NCI-H2227 (cell line): ENCODE measurements around the gene FAM83G.
"Not testable (repeated sequence)": the region's sequence is repeated elsewhere in the genome, so short reads cannot be mapped to it uniquely, and the experiment has no call there.

Source experiments
- DNase-seq: peaks from one replicate; lab custom pipeline; 2025; ENCODE audit not compliant: unreplicated experiment; lab: John Stamatoyannopoulos, UW

Gene FAM83G

DNA sequence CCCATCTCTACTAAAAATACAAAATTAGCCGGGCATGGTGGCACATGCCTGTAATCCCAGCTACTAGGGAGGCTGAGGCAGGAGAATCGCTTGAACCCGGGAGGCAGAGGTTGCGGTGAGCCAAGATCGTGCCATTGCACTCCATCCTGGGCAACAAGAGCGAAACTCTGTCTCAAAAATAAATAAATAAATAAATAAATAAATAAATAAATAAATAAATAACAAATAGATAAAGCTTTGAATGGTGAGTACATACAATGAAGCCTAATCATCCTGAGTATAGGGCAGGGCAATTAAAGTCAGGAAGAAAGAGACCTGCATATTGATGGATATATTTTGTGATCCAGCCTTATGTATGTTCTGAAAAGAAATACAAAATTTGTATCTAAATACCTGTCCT lies 48.5 kb downstream of the FAM83G start:
- DNase-seq, result not testable (repeated sequence)

DNA sequence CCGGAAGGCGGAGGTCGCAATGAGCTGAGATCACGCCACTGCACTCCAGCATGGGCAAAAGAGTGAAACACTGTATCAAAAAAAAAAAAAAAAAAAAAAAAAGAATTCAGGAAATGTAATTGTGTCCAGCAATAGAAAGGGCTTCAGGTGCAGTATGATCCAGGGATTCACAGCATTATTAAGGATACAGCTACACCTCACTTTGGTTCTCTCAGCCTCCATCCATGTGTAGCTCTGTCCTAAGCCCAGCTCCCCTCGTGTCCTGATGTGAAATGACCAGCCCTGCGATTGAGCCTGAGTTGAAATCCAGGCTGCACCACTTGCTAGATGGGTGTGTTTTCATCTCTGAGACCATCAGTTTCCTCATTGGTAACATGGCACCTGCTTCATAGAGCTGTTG lies 49.6 kb downstream of the FAM83G start:
- DNase-seq, result no peak

DNA sequence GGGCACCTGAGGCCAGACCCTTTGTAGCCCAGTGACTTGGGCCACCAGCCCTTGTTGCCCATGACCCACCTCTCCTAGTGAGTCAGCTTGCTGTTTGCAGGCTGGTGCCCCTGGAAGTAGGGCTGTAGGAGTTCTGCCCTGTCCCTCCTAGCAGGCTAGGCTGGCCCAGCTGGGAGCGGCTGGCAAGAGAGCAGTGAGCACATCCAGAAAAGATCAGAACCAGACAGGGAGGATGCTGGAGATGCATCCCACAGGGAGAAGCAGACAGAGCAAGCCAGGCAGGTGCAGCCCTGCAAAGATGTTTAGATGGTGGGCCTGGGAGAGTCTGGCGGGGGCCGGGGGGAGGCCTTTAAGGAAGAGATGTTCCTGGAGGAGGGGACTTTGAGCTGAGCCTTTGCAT lies 50.2 kb downstream of the FAM83G start:
- DNase-seq, result no peak

DNA sequence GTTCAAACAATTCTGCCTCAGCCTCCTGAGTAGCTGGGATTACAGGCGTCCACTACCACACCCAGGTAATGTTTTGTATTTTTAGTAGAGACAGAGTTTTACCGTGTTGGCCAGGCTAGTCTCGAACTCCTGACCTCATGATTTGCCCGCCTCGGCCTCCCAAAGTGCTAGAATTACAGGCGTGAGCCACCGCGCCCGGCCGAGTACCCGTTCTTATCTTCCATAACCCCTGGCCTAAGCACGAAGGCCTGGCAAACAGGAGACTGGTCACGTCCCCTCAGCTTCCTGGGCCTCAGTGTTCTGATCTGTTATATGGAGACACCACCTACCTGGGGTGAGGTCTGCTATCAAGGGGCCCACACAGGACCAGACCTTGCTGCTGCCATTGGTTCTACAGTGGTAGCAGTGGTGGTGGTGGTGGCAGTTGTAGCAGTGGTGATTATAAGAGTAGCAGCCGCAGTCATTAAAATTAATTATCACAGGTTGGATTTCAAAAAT lies 51.3 kb downstream of the FAM83G start:
- DNase-seq, result no peak

DNA sequence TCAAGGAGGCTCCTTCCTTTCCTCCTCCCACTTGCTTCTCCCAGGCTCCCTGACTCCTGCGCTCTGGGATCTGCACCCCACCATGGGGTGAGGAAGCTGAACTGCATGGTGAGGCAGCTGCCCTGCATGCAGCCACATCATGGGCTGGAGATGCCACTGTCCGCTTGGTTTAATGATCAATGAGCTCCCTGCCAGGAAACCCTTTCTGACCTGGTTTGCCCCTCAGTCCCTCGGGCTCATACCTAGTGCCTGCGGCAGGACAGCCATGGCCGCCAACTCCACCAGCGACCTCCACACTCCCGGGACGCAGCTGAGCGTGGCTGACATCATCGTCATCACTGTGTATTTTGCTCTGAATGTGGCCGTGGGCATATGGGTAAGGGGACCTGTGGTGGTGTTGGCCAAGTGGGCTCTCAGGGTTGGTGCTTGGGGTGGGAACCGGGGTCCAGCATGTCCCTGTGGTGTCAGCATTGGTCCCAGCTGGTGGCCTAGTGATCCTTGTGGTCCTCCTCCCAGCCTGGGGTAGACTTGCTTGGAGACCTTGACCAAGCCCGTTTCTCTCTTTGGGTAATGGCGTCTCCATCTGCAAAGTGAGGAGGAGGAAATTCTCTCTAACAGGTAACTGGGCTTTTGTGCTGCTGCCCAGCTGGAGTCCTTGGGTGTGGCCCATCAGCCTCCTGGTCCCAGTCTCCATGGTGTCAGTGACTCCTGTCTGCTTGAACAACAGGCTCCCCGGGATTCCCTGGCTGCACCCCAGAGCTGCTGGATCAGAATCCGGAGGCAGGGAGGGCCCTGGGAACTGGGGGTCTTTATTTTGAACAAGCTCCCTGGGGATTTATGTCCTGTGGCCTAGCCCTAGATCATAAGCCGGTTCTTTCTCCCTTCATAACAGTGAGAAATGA lies 52.4 kb downstream of the FAM83G start, which contains the start of gene SLC5A10:
TSS of gene SLC5A10 (plus strand) at position 225 of the 902 bp plus-strand sequence. CDS start at position 266, 41 bp downstream.
- DNase-seq, result no peak

DNA sequence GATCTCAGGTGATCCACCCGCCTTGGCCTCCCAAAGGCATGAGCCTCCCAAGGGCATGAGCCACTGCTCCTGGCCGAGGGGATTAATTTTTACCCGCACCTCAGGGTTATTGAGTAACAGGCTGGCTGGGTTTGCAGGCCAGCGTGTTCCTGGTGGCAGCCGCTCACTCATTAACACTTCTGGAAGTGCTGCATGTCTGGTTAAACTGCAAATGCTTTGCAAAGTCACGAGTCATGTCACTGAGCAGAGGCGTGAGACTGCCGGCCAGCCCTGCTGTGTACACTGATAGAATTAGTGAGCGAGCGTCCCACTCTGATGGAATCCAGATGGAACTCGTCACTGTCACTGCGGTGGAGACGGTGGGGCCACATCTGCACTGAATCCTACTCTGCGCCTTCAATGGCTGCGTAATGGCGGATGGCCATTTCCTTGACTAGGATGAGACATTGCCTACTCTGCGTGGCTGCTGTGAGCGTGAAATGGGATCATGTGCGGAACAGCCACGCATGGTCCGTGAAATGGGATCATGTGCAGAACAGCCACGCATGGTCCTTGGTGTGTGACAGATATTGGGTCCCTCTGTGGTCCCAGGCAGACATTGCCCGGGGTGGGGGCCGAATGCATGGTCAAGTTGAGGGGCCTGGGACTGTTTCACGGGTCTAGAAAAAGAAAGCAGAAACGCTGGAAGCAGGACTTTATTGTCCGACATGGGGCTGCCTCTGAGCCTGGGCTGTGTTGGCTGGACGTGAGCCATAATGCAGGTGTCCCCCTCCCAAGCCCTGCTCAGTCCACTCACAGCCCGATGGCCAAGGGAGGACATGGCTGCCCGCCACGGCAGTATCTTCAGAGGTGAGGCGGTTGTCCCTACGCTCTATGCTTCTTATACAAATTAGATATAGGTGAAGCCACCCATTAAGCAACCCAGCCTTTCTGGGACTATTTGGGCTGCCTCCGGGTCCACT lies 53.3 kb downstream of the FAM83G start:
- no peak for DNase-seq

DNA sequence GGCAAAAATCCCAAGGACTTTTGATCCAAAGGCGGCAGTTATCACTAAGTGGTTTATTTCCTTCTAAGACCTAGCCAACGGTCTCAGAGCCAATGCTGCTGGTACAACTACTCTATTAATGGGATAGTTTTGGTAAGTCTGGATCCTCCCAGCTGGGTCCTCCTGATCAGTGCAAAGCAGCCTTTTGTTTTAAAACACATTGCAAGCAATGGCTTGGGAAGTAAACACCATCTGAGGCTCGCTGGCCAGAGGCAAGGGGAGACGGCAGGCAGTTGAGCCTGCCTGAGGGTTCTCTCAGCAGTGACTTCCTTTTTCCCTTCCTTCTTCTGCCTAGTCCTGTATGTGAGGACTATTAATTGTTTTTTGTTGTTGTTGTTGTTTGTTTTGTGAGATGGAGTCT lies 54.2 kb downstream of the FAM83G start:
- no peak for DNase-seq

DNA sequence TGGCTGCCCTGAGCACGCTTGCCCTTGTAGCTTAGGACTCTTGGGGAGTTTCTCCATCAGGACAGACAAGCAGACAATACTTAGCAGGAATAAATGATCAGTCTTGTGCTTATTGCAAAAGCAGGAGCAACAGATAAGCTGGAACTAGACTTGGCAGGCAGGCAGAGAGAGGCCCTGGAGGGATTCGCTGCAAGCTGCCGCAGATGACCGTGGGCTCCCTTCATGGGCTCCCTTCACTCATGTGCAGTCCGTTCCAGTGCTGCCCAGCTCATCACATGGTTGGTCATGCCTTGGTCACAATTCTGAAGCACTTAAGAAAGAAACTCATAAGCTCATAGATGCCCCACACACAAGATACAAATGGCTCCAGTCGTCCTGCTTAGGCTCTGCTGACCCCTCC lies 55.0 kb downstream of the FAM83G start:
- no peak for DNase-seq

DNA sequence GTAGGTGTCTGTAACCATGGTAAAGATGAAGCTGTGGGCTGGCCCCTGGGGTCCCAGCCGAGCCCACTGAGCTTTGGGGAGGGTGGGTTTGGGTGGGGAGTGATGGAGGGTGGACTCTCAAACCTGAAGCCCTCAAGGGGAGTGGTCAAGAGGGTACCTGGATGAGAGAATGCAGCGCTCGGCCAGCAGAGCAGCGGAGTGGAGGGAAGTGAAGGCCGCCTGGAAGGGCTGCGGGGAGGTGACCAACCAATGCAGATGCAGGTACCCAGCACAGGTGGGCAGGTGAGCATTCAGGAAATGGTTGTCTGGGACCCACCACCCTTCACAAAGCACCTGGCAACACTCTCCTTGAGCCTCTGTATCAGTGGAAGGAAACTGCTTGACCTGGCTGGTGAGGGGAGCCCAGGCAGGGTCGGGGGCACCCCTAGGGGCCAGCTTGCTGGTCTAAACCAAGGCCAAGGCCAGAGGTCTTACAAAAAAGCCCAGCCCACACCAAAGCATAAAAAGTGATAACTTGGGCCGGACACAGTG lies 56.0 kb downstream of the FAM83G start:
- no peak for DNase-seq

DNA sequence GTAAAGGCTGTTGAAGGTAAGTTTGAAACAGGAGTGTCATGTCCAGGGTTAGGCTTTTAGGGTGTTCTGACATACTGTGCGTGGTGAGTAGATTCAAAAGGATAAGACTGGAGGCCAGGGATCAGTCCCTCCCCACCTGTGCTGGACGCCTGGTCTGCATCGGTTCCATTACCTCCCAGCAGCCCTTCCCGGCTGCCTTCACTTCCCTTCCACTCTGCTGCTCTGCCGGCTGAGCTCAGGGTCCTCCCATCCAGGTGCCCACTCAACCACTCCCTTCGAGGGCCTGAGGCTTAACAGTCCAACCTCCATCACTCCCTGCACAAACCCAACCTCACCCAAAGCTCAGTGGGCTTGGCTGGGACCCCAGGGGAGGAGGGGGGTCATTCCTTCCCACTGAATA lies 56.7 kb downstream of the FAM83G start:
- DNase-seq, result no peak

DNA sequence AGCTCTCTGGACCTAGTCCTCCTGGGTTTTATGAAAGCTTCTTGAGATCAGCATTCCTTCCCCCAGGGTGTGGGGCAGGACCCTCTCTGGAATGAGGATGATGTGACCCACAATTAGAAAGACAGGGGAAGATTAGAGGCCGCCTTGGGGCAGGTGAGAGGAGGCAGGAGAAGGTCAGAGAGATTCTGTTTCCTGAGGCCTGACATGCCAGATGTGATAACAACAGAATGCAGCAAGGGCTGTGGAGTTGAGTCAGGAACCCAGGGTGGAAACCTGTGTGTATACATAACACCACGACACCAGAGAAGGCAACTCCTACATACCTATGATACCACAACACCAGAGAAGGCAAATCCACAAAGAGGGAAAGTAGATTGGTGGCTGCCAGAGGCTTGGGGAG lies 58.0 kb downstream of the FAM83G start:
- no peak for DNase-seq

DNA sequence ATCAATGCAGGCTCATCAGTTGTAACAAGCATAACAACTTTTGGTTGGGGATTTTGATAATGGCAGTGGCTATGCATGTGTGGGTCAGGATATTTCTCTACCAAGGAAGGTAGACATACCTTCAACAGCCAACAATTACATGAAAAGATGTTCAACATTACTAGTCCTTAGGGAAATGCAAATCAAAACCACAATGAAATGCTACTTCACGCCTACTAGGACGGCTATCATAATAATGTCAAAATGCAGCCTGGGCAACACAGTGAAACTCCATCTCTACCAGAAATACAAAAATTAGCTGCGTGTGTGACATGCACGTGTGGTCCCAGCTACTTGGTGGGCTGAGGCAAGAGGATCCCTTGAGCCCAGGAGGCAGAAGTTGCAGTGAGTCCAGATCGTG lies 59.9 kb downstream of the FAM83G start:
- DNase-seq, result no peak

DNA sequence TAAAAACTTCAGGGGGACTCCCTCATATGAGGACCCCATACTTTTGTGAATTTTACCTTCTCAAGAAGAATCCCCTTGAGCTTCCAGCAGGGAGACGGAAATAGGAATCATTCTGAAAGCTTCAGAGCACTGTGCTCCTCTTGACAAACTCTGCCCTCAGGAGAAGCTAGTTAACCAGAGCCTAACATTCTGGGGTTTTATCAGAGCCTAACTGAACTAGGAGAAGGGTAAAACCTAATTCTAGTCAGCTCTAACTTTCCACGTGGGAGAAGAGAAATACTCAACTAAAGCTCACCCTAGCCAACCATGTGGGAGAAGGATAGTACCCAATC lies 65.9 kb downstream of the FAM83G start:
- DNase-seq, result no peak

DNA sequence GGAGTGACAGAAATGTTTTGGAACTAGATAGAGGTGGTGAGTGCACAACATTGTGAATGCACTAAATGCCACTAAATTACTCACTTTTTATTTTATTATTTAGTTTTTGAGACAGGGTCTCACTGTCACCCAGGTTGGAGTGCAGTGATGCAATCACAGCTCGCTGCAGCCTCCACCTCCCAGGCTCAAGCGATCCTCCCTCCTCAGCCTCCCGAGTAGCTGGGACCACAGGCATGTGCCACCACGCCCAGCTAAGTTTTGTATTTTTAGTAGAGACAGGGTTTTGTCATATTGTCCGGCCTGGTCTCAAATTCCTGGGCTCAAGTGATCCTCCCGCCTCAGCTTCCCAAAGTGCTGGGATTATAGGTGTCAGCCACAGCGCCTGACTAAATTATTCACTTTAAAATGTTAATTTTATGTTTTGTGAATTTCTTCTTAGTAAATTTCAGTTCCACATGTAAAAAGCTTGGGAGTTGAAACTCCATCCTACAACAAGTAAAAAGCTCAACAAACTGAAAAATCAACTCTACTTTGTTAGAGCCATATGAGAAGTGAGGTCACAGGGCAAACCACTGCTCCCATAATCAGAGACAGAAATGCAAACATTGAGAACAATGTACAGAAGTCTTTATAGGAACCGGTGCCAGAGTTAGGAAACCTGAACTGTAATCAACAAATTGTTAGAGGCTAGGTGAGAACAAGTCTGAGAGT lies 66.4 kb downstream of the FAM83G start:
- no peak for DNase-seq

DNA sequence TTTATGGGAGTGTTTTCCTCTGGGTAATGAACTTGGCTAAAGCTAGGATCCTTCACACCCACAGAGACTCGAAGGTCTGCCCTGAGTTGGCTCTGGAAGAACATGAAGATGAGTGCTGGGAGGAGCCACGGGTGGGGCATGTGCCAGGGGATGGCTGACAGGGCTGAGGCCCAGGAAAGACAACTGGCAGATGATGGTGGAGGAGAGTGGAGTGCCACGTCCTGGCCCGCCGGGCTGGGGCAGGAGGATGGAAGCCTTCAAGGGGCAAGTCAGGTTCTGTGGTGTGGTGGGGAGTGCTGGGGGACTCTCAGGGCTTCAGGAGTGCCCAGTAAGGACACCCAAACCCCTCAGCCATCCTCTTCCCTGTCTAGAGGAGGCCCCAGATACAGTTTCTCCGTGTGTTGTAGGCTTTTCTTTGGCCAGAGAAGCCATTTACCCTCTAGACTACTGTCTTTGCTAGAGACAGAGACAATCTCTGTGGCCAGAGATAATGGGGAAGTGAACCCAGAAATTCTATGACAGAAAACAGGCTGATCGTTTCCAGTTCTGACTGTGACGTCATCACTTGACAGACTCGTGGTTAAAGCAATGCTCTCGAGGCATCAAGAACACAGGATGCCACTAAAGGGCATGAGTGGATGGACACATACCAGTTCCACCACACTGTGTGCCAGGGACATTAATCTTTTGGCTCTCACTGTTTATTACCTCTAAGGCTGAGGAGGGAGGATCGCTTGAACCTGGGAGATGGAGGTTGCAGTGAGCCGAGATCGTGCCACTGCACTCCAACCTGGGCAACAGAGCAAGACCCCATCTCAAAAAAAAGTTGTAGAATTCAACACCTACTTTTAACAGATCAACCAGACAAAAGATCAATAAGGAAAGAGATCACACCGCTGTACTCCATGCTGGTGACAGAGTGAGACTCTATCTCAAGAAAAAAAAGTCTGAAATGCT lies 71.2 kb downstream of the FAM83G start:
- no peak for DNase-seq

DNA sequence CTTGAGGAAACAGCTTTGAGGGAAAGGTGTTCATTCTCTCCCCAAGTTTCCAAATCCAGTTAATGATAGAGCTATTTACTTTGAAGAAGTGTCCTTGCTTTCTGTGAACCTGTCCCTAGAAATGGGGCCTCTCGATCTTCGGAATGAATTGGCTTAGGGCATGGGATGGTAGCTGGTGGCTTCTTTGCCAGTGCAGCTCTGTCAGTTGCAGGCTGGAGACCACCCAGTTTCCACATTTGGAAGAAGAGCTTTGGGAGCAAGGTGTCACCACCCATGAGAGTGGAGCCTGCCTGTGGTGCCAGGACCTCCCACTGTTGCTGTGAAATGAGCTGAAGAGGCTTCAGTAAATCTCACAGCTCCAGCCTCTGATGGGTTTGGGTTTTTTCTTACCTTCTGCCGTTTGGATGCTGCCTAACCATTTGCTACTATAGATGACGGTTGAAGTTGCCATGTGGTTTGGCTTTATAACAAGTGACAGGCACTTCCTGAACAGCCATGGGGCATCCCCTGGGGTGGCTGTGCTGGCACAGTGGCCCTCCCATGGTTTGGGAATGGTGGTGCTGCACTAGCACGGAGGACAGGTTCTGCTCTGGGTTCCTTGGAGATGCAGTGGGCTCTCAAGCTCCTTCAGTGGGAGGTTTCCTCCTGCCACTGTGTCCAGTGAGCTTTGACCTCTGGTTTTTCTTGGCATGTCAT lies 72.1 kb downstream of the FAM83G start:
- DNase-seq, result no peak

DNA sequence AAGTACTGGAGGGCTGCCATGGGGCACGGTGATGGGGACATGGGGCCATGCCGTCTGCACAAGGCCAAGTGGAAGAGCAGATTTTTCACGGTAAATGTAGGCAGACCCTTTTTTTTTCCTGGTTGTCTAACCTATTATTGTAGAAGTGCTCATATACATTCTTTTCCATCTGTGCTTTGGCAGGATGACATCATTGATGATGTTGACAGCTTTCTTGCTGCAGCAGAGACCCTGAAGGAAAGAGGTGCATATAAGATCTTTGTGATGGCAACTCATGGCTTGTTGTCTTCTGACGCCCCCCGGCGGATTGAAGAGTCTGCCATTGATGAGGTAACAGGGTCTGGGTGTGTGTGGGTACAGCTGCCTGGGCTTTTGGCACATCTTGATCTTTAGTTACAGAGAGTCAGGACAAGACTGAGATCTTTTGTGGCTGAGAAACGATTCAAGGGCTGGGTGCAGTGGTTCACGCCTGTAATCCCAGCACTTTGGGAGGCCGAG lies 75.9 kb downstream of the FAM83G start:
- DNase-seq, result no peak

DNA sequence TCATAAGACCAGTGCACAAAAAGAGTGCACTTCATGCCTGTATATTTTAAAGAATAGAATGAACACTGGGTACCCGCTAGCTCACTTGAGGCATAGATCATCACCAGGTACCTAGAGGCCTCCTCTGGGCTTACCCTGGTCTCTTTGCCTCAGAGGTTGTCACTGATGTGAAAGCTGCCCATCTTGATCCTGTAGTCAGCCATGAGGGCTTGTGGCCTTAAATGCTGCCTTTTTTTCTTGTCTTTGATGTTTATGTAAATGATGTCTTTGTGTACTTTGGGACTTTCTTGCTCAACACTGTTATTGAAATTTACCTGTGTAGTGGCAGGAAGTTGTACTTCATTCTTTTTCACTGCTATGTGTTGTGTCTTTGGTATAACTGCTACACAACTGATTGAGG lies 79.4 kb downstream of the FAM83G start:
- DNase-seq, result no peak

DNA sequence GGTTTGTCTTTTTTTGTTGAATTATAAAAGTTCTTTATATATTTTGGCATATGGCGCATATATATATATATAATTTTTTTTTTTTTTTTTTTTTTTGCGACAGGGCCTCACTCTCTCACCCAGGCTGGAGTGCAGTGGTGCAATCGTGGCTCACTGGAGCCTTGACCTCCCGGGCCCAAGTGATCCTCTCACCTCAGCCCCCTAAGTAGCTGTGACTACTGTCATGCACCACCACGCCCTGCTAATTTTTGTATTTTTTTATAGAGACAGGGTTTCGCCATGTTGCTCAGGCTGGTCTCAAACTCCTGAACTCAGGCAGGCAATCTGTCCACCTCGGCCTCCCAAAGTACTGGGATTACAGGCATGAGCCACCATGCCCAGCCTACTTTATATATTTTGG lies 82.0 kb downstream of the FAM83G start:
- DNase-seq, result not testable (repeated sequence)
